IMR-90 (cell line): ENCODE data around the gene CDC42EP4.

Experiments used
- BHLHE40 ChIP-seq: fragments of 150-350 bp; IDR thresholded peaks from 2 replicates; pipeline ENCODE4 v1.6.1; 2016; ENCODE audit warnings: mild to moderate bottlenecking, low read depth, low read length
- CEBPB ChIP-seq: IDR thresholded peaks from 2 replicates; pipeline ENCODE4 v1.6.1; 2012; ENCODE audit warnings: low read depth, low read length, improper control_type of control experiment
- CTCF ChIP-seq: conservative IDR thresholded peaks from 2 replicates; pipeline ENCODE4 v1.5.1; 2012; ENCODE audit warnings: mild to moderate bottlenecking, low read depth, low read length, improper control_type of control experiment
- ELK1 ChIP-seq: fragments of 150-350 bp; IDR thresholded peaks from 2 replicates; pipeline ENCODE4 v1.6.1; 2016; ENCODE audit warnings: low read depth, mild to moderate bottlenecking, low read length, moderate library complexity, borderline replicate concordance
- FOS ChIP-seq: fragments of 150-350 bp; IDR thresholded peaks from 2 replicates; pipeline ENCODE4 v1.6.1; 2016; ENCODE audit warnings: low read depth, low read length
- MXI1 ChIP-seq: IDR thresholded peaks from 2 replicates; pipeline ENCODE4 v1.6.1; 2012; ENCODE audit warnings: low read depth, mild to moderate bottlenecking, low read length, moderate library complexity, borderline replicate concordance
- POLR2A ChIP-seq: IDR thresholded peaks from 2 replicates; pipeline ENCODE4 v1.6.1; 2012; ENCODE audit warnings: mild to moderate bottlenecking, low read depth, low read length
- RAD21 ChIP-seq: IDR thresholded peaks from 2 replicates; pipeline ENCODE4 v1.6.1; 2012; ENCODE audit warnings: low read length, improper control_type of control experiment
- RCOR1 ChIP-seq: IDR thresholded peaks from 2 replicates; pipeline ENCODE4 v1.6.1; 2012; ENCODE audit warnings: mild to moderate bottlenecking, low read length, improper control_type of control experiment; ENCODE audit not compliant: insufficient replicate concordance
- RFX5 ChIP-seq: IDR thresholded peaks from 2 replicates; pipeline ENCODE4 v1.8.0; 2012; ENCODE audit warnings: low read depth, mild to moderate bottlenecking, low read length, moderate library complexity
- SMC3 ChIP-seq: fragments of 150-350 bp; IDR thresholded peaks from 2 replicates; pipeline ENCODE4 v1.6.1; 2016; ENCODE audit warnings: low read depth, mild to moderate bottlenecking, antibody characterized with exemption, low read length, moderate library complexity
- USF2 ChIP-seq: fragments of 150-350 bp; IDR thresholded peaks from 2 replicates; pipeline ENCODE4 v1.6.1; 2017; ENCODE audit warnings: mild to moderate bottlenecking, antibody characterized with exemption, low read length, low read depth

GRCh38 chr17:73360961-73361761 lies 49.4 kb upstream of the CDC42EP4 start:
- no peak for TF ChIP-seq CTCF
- no peak for TF ChIP-seq POLR2A
- TF ChIP-seq CEBPB, result no peak
- no peak for TF ChIP-seq USF2
- TF ChIP-seq RCOR1, result no peak
- no peak for TF ChIP-seq RAD21
- TF ChIP-seq SMC3, result no peak
- no peak for TF ChIP-seq FOS
- TF ChIP-seq BHLHE40, result no peak
- TF ChIP-seq MXI1, result no peak
- TF ChIP-seq RFX5, result no peak
- TF ChIP-seq ELK1, result no peak
